GM21786 (cell line): ENCODE measurements around the gene TTC4.

ENCODE experiments used
- ATAC-seq: cut with Tn5 transposase; IDR thresholded peaks from one replicate; pipeline ENCODE4 v1.9.1; 2021; ENCODE audit not compliant: unreplicated experiment

TTC4 gene

DNA sequence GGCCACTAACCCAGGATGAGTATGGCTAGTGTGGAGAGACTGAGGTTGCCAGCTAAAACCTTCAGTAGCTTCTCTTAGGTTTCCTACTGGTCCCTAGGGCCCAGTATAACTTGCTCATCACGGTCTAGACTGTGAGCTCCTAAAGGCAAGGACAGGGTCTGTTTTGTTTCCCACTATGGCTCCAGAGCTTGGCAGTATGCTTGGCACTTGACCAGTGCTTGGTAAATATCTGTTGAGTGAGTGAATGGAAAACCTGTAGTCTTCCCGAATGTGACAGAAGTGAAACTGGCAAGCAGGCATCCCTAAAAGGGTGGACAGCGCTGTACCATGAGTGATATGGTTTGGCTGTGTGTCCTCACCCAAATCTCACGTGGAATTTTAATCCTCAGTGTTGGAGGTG lies 61.8 kb downstream of the TTC4 start:
- ATAC-seq, result no peak

DNA sequence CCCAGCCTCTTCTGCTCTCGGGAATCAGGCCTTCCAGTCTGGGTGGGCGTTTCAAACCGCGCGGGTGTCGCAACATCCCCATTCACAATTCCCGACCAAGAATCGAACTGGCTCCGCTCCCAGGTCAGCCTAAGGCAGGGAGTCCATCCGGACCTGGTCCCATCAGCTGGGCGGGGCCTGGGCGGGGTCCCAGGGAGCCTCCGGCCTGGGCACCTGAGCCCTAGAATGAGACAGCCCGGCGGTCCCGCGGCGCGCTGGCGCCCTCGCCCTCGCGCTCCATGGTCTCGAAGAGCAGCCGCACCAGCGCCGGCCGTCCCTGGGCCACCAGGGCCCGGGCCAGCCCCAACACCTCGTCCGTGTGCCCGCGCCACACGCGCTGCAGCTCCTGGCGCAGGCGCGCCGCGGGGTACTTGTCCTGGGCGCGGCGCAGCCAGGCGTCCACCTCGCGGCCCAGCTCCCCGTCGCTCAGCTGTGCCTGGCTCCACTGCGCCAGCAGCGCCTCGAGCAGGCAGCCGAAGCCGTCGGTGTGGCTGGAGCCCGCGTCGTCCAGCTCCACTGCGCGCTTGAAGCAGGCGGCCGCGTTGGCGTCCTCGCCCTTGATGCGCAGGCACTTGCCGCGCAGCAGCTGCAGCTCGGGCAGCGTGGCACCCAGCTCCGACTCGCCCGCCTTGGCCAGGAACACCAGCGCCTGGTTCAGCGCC lies 65.5 kb downstream of the TTC4 start:
- ATAC-seq, result no peak

DNA sequence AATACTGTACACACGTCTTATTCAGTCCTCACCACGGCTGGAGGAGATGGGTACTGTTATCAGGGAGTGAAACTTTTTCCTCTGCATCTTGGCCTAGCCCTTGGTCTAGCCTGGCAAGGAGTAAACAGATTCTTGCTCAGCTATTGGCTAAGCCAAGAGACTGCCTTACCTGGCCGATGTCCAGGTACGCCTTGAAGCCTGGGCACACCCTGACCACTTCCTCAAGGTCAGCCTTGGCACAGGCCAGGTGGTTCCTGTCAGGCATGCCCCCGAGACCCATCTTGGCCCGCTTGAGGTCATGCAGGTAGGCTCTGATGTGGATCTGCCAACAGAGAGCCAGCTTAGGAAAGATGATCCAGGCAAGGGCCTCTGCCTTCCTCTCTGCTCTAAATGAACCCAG lies 66.5 kb downstream of the TTC4 start:
- no peak for ATAC-seq

DNA sequence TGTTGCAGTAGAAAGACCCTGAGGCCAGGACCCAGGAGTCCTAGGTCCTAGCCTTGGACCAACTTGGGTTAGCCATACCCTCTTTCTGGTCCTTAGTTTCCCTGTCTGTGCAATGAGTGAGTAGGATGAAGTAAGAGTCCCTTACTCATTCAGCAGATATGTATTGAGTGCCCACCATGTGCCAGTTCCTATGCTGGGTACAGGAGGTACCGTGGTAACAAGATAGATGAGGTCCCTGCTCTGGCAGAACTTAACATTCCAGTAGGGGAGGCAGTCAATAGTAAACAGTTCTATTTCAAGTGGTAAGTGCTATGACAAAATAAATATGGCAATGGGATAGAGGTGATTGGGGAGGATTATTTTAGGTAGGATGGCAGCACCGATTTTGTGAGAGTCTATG lies 66.9 kb downstream of the TTC4 start:
- no peak for ATAC-seq

DNA sequence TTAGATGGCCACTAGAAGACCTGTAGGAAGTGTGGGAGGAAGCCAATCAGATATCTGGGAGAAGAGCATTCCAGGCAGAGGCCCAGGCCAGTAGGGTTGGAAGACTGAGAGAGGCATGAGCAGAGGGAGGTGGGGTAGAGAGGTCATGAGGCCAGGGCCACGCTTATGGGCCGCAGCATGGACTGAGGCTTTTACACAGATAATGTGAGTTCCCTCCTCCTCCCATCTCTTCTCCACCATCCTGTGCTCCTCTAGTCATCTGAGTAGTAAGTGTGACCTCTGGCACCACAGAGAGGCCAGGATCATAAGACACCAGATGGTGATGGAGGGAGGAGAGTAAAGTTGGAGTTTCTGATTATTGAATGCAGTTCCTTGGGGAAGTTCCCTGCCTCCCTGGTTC lies 68.4 kb downstream of the TTC4 start:
- no peak for ATAC-seq

DNA sequence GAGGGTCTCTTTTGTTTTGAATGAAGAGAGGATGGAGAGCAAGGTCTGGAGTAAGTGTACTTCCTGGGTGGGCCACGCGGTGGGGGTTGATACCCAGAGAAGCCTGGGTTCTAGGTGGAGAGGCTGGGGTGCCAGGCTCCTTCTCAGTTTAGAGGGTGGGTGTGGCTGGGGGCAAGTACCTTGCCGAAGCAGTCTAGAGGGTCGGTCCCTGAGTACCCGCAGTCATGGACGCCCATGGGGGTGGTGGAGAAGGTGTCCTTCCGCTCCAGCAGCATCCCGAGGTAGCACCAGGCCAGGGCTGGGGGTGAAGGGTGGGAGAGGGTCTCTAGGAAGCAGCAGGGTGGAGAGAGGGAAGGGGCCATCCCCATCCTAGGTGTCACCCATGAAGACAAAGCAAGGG lies 71.1 kb downstream of the TTC4 start:
- no peak for ATAC-seq

DNA sequence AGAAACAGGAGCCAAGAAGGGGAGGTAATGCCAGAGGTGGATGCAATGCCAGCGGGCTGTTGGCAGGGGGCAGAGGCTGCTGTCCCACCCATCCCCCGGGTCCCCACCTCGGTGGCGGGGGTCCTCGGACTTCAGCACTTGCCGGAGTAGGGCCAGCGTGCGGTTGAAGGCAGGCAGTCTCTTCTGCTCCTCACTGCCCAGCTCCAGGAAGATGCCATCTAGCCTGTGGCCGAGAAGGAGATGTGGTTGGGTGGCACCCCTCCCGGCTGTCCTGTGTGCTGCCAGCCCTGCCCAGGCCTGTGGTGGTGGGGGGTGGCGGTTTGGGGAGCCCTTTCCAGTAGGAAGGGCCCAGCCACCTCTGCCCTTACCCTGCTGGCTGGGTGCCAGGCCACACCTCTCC lies 71.9 kb downstream of the TTC4 start:
- ATAC-seq, result no peak

DNA sequence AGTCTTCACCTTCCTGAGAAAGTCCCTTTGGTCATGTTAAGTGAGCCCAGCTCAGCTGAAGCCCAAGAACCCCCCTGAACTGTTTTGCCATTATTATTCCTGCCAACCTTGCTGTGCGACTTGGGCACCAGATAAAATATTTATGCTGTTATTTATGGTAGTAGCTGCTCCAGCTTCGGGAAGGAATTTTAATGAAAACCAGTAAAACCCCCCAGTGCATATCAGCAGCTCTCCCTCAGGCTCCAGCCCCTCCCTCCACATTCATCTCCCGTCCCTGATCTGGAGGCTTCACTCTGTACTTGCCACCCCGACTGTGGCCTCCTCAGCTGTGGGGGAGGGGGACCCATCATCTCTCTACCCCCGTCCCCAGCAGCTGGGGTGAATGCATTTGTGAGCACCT lies 72.8 kb downstream of the TTC4 start:
- no peak for ATAC-seq

DNA sequence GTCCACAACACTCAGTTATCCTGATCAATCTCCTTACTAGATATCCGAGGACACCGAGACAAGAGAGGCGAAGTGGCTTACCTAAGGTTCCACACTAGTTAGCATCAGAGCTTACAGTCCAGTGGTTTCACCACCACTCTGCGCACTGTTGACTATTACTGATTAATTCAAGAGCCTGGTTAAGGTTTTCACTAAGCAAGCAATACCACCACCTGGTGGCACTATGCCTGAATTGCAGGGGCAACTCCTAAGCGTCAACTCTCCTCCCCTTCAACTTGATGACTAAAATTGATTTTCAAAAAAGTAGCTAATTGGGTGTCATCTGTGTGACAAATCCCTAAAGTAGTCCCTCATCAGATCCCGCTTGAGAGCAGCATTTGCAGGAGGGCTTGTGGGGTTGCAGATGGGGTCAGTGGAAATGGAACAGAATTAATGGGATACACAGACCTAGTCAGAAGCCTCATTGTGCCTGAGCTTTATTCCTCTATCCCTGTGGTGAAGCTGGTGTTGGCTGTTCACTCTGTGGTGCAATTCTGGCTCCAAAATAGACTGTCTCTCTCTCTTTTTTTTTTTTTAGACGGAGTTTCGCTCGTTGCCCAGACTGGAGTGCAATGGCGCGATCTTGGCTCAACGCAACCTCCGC lies 76.3 kb downstream of the TTC4 start:
- no peak for ATAC-seq
